ENCODE data around the gene UVRAG. TPM values are rescaled to one million over a fixed set of nuclear protein-coding genes. Genes with fewer than 3 reads are reported as not detected.
"Not testable (repeated sequence)": the region's sequence is repeated elsewhere in the genome, so short reads cannot be mapped to it uniquely, and the experiment has no call there.

The UVRAG gene
- total and polyA plus RNA-seq, 9 donors: 10.1 to 26.7 (median 19.2) TPM

GRCh38 chr11:76077575-76078150 lies 262.7 kb downstream of the UVRAG start:
- Histone ChIP-seq H3K27ac (no peak overlapping the region), H3K4me3 (no peak overlapping the region), H3K27me3 (no peaks in the 10 kb centered on the region), H3K9me3 (no peaks in the 10 kb centered on the region), H3K36me3 (no peaks in the 10 kb centered on the region), H3K4me1 (ENCODE audit: insufficient read depth) (peaks cover 2% of the 10 kb centered on the region)
- no peak for TF ChIP-seq POLR2A (IDR thresholded peaks at IDR 0.05)
- intact Hi-C loops (cut with DNase I): no loop called here
- WGBS, 3 donors: 10 to 40% (median 17%) methylated on average over 1 of the region's 1 CpG
- DNase-seq: no peak

- H3K27ac ChIP-seq; H3K4me3 ChIP-seq; H3K36me3 ChIP-seq; H3K27me3 ChIP-seq; DNase-seq; H3K9me3 ChIP-seq; intact Hi-C loops (cut with DNase I); H3K4me1 ChIP-seq (ENCODE audit: insufficient read depth): not testable (repeated sequence)
- 95 to 99% (median 95%) methylated on average over 5 of the region's 5 CpGs for WGBS, 3 donors
Observed at GRCh38 chr11:76081084-76081483, 266.1 kb downstream of the UVRAG start.

DNA sequence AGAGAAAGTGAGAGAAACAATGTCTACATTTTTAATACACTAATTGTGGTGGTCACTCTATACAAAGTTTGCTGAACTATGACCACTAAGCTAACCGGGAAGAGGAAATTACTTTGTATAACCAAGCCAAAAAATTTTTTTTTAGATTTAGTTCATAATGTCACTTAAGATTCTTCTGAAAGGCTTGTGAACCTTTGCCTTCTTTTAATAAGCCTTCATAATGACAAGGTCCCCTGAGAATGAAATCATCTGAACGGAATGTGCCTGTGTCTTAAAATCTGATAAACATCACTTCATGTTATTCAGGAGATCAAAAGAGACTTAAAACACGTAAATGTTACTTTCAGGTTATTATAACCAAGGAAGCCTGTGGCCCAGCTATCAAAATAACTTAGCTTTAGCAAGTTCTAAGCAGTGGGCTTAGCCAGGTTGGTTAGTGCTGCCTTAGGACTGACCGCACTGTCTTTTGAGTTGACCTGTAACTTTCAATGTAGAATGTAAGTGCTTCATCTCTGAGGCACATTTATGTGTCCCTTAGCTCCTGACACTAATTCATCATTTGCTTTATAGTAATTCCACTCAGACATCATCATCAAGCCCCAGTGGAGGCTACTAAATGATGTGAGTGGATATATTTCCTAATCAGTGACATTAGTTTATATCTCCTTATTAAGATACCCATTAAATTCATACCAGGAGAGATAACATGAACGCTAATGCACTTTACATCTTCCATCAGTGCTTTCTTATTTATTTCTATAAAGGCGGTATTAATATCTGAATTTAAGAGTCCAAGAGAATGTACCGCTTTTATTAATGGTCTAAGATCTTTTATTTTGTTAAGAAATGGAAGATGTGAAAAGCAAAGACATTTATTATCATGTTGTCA lies 268.8 kb downstream of the UVRAG start:
- no peak overlapping the region for H3K27ac ChIP-seq
- TF ChIP-seq, protein P1, sequence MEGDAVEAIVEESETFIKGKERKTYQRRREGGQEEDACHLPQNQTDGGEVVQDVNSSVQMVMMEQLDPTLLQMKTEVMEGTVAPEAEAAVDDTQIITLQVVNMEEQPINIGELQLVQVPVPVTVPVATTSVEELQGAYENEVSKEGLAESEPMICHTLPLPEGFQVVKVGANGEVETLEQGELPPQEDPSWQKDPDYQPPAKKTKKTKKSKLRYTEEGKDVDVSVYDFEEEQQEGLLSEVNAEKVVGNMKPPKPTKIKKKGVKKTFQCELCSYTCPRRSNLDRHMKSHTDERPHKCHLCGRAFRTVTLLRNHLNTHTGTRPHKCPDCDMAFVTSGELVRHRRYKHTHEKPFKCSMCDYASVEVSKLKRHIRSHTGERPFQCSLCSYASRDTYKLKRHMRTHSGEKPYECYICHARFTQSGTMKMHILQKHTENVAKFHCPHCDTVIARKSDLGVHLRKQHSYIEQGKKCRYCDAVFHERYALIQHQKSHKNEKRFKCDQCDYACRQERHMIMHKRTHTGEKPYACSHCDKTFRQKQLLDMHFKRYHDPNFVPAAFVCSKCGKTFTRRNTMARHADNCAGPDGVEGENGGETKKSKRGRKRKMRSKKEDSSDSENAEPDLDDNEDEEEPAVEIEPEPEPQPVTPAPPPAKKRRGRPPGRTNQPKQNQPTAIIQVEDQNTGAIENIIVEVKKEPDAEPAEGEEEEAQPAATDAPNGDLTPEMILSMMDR (IDR thresholded peaks at IDR 0.05): no peak
- TF ChIP-seq EP300 (IDR thresholded peaks at IDR 0.05): no peak
- no peak for TF ChIP-seq POLR2A (IDR thresholded peaks at IDR 0.05)
- no peaks in the 10 kb centered on the region for H3K36me3 ChIP-seq
- H3K4me3 ChIP-seq: no peak overlapping the region
- H3K4me1 ChIP-seq (ENCODE audit: insufficient read depth): peaks cover 3% of the 10 kb centered on the region
- no peaks in the 10 kb centered on the region for H3K9me3 ChIP-seq
- intact Hi-C loops (cut with DNase I): no loop called here
- DNase-seq: no peak
- H3K27me3 ChIP-seq: no peaks in the 10 kb centered on the region
- 80 to 84% (median 82%) methylated on average over 7 of the region's 7 CpGs for WGBS, 3 donors

DNA sequence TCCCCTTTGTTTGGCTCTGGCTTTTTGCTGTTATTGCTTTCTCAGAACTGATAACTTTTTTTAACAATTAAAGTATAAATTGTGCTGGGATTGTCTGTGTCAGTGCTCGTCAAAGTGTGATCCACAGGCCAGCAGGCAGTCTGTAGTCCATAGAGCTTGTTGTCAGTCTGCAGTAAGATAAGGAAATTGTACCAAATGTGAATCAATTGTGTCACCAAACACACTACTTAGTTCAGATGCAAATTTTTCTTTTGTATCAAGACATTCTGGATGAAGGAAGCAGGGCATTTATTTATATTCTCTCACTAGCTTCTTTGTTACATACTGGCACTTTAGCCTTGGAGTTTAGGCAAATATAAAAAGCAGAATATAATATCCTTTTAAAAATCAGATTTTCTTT lies 270.3 kb downstream of the UVRAG start:
- Histone ChIP-seq H3K27ac (no peak overlapping the region), H3K4me3 (no peak overlapping the region), H3K9me3 (no peaks in the 10 kb centered on the region), H3K4me1 (ENCODE audit: insufficient read depth) (peaks cover 3% of the 10 kb centered on the region), H3K27me3 (no peaks in the 10 kb centered on the region), H3K36me3 (no peaks in the 10 kb centered on the region)
- DNase-seq: no peak
- WGBS, 3 donors: 85 to 89% (median 86%) methylated on average over 1 of the region's 1 CpG
- no peak for TF ChIP-seq POLR2A (IDR thresholded peaks at IDR 0.05)
- TF ChIP-seq, protein P1 (IDR thresholded peaks at IDR 0.05): no peak
- no peak for TF ChIP-seq EP300 (IDR thresholded peaks at IDR 0.05)
- intact Hi-C loops (cut with DNase I): no loop called here

DNA sequence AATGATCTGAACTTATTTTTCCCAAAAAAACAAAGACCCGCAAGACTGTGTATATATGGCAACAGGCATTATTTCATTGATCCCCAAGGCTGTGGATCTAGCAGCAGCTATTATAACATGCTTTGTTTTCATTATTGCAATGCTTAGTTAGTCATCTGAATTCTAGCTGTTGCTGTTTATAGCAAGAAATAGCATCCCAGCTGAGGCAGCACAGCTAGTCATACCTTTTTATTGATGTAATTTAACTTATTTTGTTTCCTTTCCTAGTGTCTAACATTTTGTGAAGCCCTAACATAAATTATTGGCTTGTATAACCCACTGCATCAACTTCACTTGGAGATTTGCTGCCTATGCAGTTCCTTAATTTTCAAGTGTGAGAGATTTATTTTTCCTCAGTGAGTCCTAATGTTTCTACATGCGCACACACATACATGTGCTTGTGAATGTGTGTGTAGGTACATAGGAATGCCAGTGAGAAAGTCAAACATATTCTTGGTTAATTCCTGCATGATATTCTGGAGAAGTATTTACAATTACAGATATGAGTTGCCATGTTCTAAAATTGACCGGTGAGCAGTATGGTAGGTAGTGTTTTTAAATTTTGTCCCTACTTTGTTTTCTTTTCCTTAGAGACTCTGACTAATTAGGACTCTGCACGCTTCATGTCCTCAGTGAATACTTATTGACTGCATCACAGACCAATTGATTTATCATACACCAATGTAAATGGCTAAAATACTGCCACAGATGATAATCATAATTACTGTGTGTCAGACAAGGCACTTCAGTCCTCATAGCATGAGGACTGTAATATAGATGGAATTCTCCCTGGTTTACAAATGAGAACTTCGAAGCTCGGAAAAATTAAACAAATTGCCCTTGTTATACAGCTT lies 272.0 kb downstream of the UVRAG start:
- Histone ChIP-seq H3K4me3 (no peak overlapping the region), H3K27ac (no peak overlapping the region), H3K4me1 (ENCODE audit: insufficient read depth) (peaks cover 3% of the 10 kb centered on the region), H3K27me3 (no peaks in the 10 kb centered on the region), H3K36me3 (no peaks in the 10 kb centered on the region), H3K9me3 (no peaks in the 10 kb centered on the region)
- intact Hi-C loops (cut with DNase I): no loop called here
- TF ChIP-seq EP300 (IDR thresholded peaks at IDR 0.05): no peak
- TF ChIP-seq, protein P1 (IDR thresholded peaks at IDR 0.05): no peak
- TF ChIP-seq POLR2A (IDR thresholded peaks at IDR 0.05): no peak
- no peak for DNase-seq
- WGBS, 3 donors: 85 to 93% (median 92%) methylated on average over 6 of the region's 6 CpGs

All from ovary (tissue), 9 donors.